ENCODE measurements around the gene OPRM1. TPM values are rescaled to one million over a fixed set of nuclear protein-coding genes. Genes with fewer than 3 reads are reported as not detected.
"Not testable (repeated sequence)": the region's sequence is repeated elsewhere in the genome, so short reads cannot be mapped to it uniquely, and the experiment has no call there.

The OPRM1 gene
- total RNA-seq, 1 donor from 2014 or later: 0.92 TPM

GRCh38 chr6:154154389-154154967, 115.4 kb downstream of the OPRM1 start:
- DNase-seq: peak; percentile 90

GRCh38 chr6:154156135-154156896, 117.3 kb downstream of the OPRM1 start:
- peak; percentile 63 for DNase-seq

GRCh38 chr6:154157082-154157481, 118.0 kb downstream of the OPRM1 start:
- DNase-seq: peak; percentile 10

- no peak for DNase-seq
Measured at GRCh38 chr6:154157706-154158105, 118.7 kb downstream of the OPRM1 start.

GRCh38 chr6:154159126-154159525, 120.1 kb downstream of the OPRM1 start:
- DNase-seq: no peak

- no peak for DNase-seq
Measured at GRCh38 chr6:154161689-154162088, 122.6 kb downstream of the OPRM1 start.

- peak; percentile 85 for DNase-seq
Measured at GRCh38 chr6:154164397-154164796, 125.4 kb downstream of the OPRM1 start.

GRCh38 chr6:154165478-154165877, 126.4 kb downstream of the OPRM1 start:
- DNase-seq: no peak

GRCh38 chr6:154166140-154166539, 127.1 kb downstream of the OPRM1 start:
- DNase-seq: no peak

- DNase-seq: no peak
Measured at GRCh38 chr6:154167126-154167525, 128.1 kb downstream of the OPRM1 start.

GRCh38 chr6:154169193-154169847, 130.3 kb downstream of the OPRM1 start:
- no peak for DNase-seq

GRCh38 chr6:154170106-154170505, 131.1 kb downstream of the OPRM1 start:
- DNase-seq: no peak

GRCh38 chr6:154172393-154172792, 133.4 kb downstream of the OPRM1 start:
- DNase-seq: not testable (repeated sequence)

GRCh38 chr6:154179434-154179833, 140.4 kb downstream of the OPRM1 start:
- DNase-seq: no peak

GRCh38 chr6:154187203-154187602, 148.2 kb downstream of the OPRM1 start:
- no peak for DNase-seq

- no peak for DNase-seq
Measured at GRCh38 chr6:154187714-154188113, 148.7 kb downstream of the OPRM1 start.

GRCh38 chr6:154196333-154196885, 157.4 kb downstream of the OPRM1 start:
- DNase-seq: no peak

- peak; percentile 53 for DNase-seq
Measured at GRCh38 chr6:154197196-154197860, 158.3 kb downstream of the OPRM1 start.

GRCh38 chr6:154201688-154202087, 162.6 kb downstream of the OPRM1 start:
- DNase-seq: not testable (repeated sequence)

GRCh38 chr6:154202339-154202738, 163.3 kb downstream of the OPRM1 start:
- no peak for DNase-seq

GRCh38 chr6:154202958-154203357, 163.9 kb downstream of the OPRM1 start:
- no peak for DNase-seq

- DNase-seq: no peak
Measured at GRCh38 chr6:154206141-154206540, 167.1 kb downstream of the OPRM1 start.

GRCh38 chr6:154206996-154207395, 168.0 kb downstream of the OPRM1 start:
- no peak for DNase-seq
